K562 treated with DMSO at 1 percent for 24 hours (cell line): ENCODE measurements around the gene MYL3. TPM values are rescaled to one million over a fixed set of nuclear protein-coding genes. Genes with fewer than 3 reads are reported as not detected.

Source experiments
- total RNA-seq: library from RNA; unstranded; fragments of 300-600 nt; gene quantifications from 2 replicates; pipeline ENCODE4 v1.2.3, GENCODE V29; 2022; ENCODE audit warnings: low read depth; ENCODE audit not compliant: insufficient read depth

MYL3 gene
- not detected in 2 replicates for total RNA-seq

GRCh38 chr3:46863261-46863782 lies at the start of gene MYL3:
MYL3 (minus strand) TSS chr3:46863444; CDS start chr3:46863390, 54 bp downstream.

GRCh38 chr3:46877406-46878125 lies 14.3 kb upstream of the MYL3 start, which contains the start of gene PTH1R:
PTH1R (plus strand) TSS chr3:46877721; CDS start chr3:46883560, 5,839 bp downstream.

Other genes with a start within 250 kb of the MYL3 start
- 0.22 and 0.52 TPM in 2 replicates for gene ALS2CL, start 169.8 kb downstream of the MYL3 start, total RNA-seq
- not detected in 2 replicates for gene TMIE, start 162.1 kb downstream of the MYL3 start, total RNA-seq
- gene PRSS50, start 145.6 kb downstream of the MYL3 start, total RNA-seq: not detected in 2 replicates
- gene PTH1R, start 14.3 kb upstream of the MYL3 start, total RNA-seq: not detected in 2 replicates
- gene CCDC12, start 113.3 kb upstream of the MYL3 start, total RNA-seq: 88.6 and 95.9 TPM in 2 replicates
- gene NBEAL2, start 116.2 kb upstream of the MYL3 start, total RNA-seq: 91.0 and 107 TPM in 2 replicates